ENCODE data around the gene FAM13A.

GRCh38 chr4:88897752-88898151 is 159.2 kb downstream of the FAM13A start:
- TF ChIP-seq CTCF (IDR thresholded peaks at IDR 0.05) (no peak), POLR2A (IDR thresholded peaks at IDR 0.05) (no peak)

Measured in uterus (tissue), 2 donors.